IPS-15b (cell line): ENCODE data around the gene C9orf72.
"Not testable (repeated sequence)": the region's sequence is repeated elsewhere in the genome, so short reads cannot be mapped to it uniquely, and the experiment has no call there.

Experiments
- H3K27me3 ChIP-seq: one replicate; pipeline ENCODE4 v1.6.1; 2013; ENCODE audit warnings: low read length; ENCODE audit not compliant: control insufficient read depth, insufficient read depth
- H3K36me3 ChIP-seq: one replicate; pipeline ENCODE4 v1.6.1; 2013; ENCODE audit warnings: low read length; ENCODE audit not compliant: control insufficient read depth, insufficient read depth
- H3K4me1 ChIP-seq: one replicate; pipeline ENCODE4 v1.6.1; 2013; ENCODE audit warnings: mild to moderate bottlenecking, low read length; ENCODE audit not compliant: control insufficient read depth, insufficient read depth
- H3K4me3 ChIP-seq: one replicate; pipeline ENCODE4 v1.5.1; 2013; ENCODE audit warnings: low read depth, low read length
- H3K9ac ChIP-seq: one replicate; pipeline ENCODE4 v1.6.1; 2013; ENCODE audit warnings: low read depth, mild to moderate bottlenecking, low read length
- H3K9me3 ChIP-seq: one replicate; pipeline ENCODE4 v1.6.1; 2013; ENCODE audit warnings: mild to moderate bottlenecking, low read length; ENCODE audit not compliant: control insufficient read depth, insufficient read depth

The C9orf72 gene

GRCh38 chr9:27572918-27573633, at the start of gene C9orf72:
TSS of gene C9orf72 (minus strand) at chr9:27573481. CDS start at chr9:27567120, 6,361 bp downstream.
- peaks cover 6% of the 10 kb centered on the region for H3K27me3 ChIP-seq
- peak within 1 kb of the TSS; percentile 82 for H3K4me3 ChIP-seq
- H3K4me1 ChIP-seq: peaks cover 7% of the 10 kb centered on the region
- no peaks in the 10 kb centered on the region for H3K36me3 ChIP-seq
- H3K9me3 ChIP-seq: peaks cover 1% of the 10 kb centered on the region
- H3K9ac ChIP-seq: peak within 1 kb of the TSS; percentile 81

- Histone ChIP-seq H3K27me3 (peaks cover 9% of the 10 kb centered on the region), H3K4me3 (no peak overlapping the region), H3K36me3 (no peaks in the 10 kb centered on the region), H3K9me3 (no peaks in the 10 kb centered on the region), H3K9ac (no peak overlapping the region), H3K4me1 (peaks cover 6% of the 10 kb centered on the region)
These were observed 49.5 kb upstream of the C9orf72 start for GRCh38 chr9:27622693-27623340.

GRCh38 chr9:27619743-27620142, 46.5 kb upstream of the C9orf72 start:
- Histone ChIP-seq H3K4me1 (no peaks in the 10 kb centered on the region), H3K9ac (no peak overlapping the region), H3K9me3 (no peaks in the 10 kb centered on the region), H3K4me3 (no peak overlapping the region), H3K27me3 (no peaks in the 10 kb centered on the region), H3K36me3 (no peaks in the 10 kb centered on the region)

- Histone ChIP-seq H3K4me1 (no peaks in the 10 kb centered on the region), H3K9ac (no peak overlapping the region), H3K4me3 (no peak overlapping the region), H3K36me3 (no peaks in the 10 kb centered on the region), H3K27me3 (no peaks in the 10 kb centered on the region), H3K9me3 (no peaks in the 10 kb centered on the region)
These were observed 44.8 kb upstream of the C9orf72 start for GRCh38 chr9:27618066-27618465.

- Histone ChIP-seq H3K9me3 (no peaks in the 10 kb centered on the region), H3K4me3 (no peak overlapping the region), H3K27me3 (no peaks in the 10 kb centered on the region), H3K4me1 (no peaks in the 10 kb centered on the region), H3K9ac (no peak overlapping the region), H3K36me3 (no peaks in the 10 kb centered on the region)
These were observed 41.3 kb upstream of the C9orf72 start for GRCh38 chr9:27614551-27614950.

GRCh38 chr9:27612036-27612435, 38.8 kb upstream of the C9orf72 start:
- H3K9ac ChIP-seq, H3K9me3 ChIP-seq, H3K36me3 ChIP-seq, H3K4me1 ChIP-seq, H3K27me3 ChIP-seq, H3K4me3 ChIP-seq: not testable (repeated sequence)

- H3K4me3 ChIP-seq: no peak overlapping the region
- H3K36me3 ChIP-seq: no peaks in the 10 kb centered on the region
These were observed 37.3 kb upstream of the C9orf72 start for GRCh38 chr9:27610622-27611021.

GRCh38 chr9:27602954-27603353, 29.7 kb upstream of the C9orf72 start:
- H3K27me3 ChIP-seq: no peaks in the 10 kb centered on the region
- no peak overlapping the region for H3K4me3 ChIP-seq
- H3K4me1 ChIP-seq: no peaks in the 10 kb centered on the region
- no peaks in the 10 kb centered on the region for H3K36me3 ChIP-seq
- H3K9ac ChIP-seq: no peak overlapping the region
- H3K9me3 ChIP-seq: no peaks in the 10 kb centered on the region

More at GRCh38 chr9:27610622-27611021, 37.3 kb upstream of the C9orf72 start:
- Histone ChIP-seq H3K4me1 (no peaks in the 10 kb centered on the region), H3K27me3 (no peaks in the 10 kb centered on the region), H3K9me3 (no peaks in the 10 kb centered on the region), H3K9ac (no peak overlapping the region)

GRCh38 chr9:27602142-27602861, 29.0 kb upstream of the C9orf72 start:
- Histone ChIP-seq H3K9ac (no peak overlapping the region), H3K4me3 (no peak overlapping the region), H3K36me3 (no peaks in the 10 kb centered on the region), H3K27me3 (no peaks in the 10 kb centered on the region), H3K9me3 (no peaks in the 10 kb centered on the region), H3K4me1 (no peaks in the 10 kb centered on the region)

GRCh38 chr9:27601396-27601795, 28.1 kb upstream of the C9orf72 start:
- no peaks in the 10 kb centered on the region for H3K9me3 ChIP-seq
- H3K4me1 ChIP-seq: no peaks in the 10 kb centered on the region
- no peak overlapping the region for H3K4me3 ChIP-seq
- no peaks in the 10 kb centered on the region for H3K36me3 ChIP-seq
- H3K27me3 ChIP-seq: no peaks in the 10 kb centered on the region
- H3K9ac ChIP-seq: no peak overlapping the region

GRCh38 chr9:27600256-27600655, 27.0 kb upstream of the C9orf72 start:
- no peak overlapping the region for H3K4me3 ChIP-seq
- H3K36me3 ChIP-seq: no peaks in the 10 kb centered on the region
- no peaks in the 10 kb centered on the region for H3K4me1 ChIP-seq
- no peaks in the 10 kb centered on the region for H3K27me3 ChIP-seq
- H3K9me3 ChIP-seq: no peaks in the 10 kb centered on the region
- no peak overlapping the region for H3K9ac ChIP-seq

- Histone ChIP-seq H3K4me3 (no peak overlapping the region), H3K27me3 (no peaks in the 10 kb centered on the region), H3K9me3 (no peaks in the 10 kb centered on the region), H3K36me3 (no peaks in the 10 kb centered on the region), H3K9ac (no peak overlapping the region), H3K4me1 (no peaks in the 10 kb centered on the region)
These were observed 26.6 kb upstream of the C9orf72 start for GRCh38 chr9:27599870-27600238.
